ENCODE measurements around the gene LRRC36. TPM values are rescaled to one million over a fixed set of nuclear protein-coding genes. Genes with fewer than 3 reads are reported as not detected.

LRRC36 gene
- total and polyA plus RNA-seq, 9 of the 15 experiments (the other 6 are each of a cell fraction or from before 2014, with no cell fraction given), result 0.09 to 0.40 (median 0.17) TPM; not detected in 1

- Histone ChIP-seq H3K4me1 (replicated peaks in 1 of 2; ENCODE audit: control insufficient read depth in 2 of 2, insufficient read depth in 2 of 2, low read length in 2 of 2) (peaks cover 0 to 10% of the 10 kb centered on the region in 2 experiments; a peak in 1 of 5 replicates), H3K27ac (ENCODE audit: extremely low read depth, low read depth, low read length) (no peak overlapping the region), H3K36me3 (ENCODE audit: control insufficient read depth, insufficient read depth, low read length) (no peaks in the 10 kb centered on the region), H3K9me1 (ENCODE audit: control insufficient read depth, insufficient read depth, low read length) (no peaks in the 10 kb centered on the region), H3K27me3 (ENCODE audit: control insufficient read depth in 2 of 2, insufficient read depth in 2 of 2, low read length in 2 of 2) (peaks cover 4 to 6% of the 10 kb centered on the region in 2 experiments; a peak in 4 of 5 replicates), H4K20me1 (replicated peaks; ENCODE audit: control insufficient read depth, insufficient read depth, low read length) (no peaks in the 10 kb centered on the region), H3K9me3 (replicated peaks; ENCODE audit: control insufficient read depth, insufficient read depth, low read depth, low read length) (no peaks in the 10 kb centered on the region), H2AFZ (ENCODE audit: low read depth, low read length) (no peak overlapping the region), H3K79me2 (ENCODE audit: control insufficient read depth, insufficient read depth, low read length) (no peaks in the 10 kb centered on the region), H3K4me2 (ENCODE audit: insufficient read depth, low read length) (no peak overlapping the region), H3K9ac (ENCODE audit: insufficient read depth in 1 of 2, low read depth in 2 of 2, low read length in 2 of 2) (no peak overlapping the region), H3K4me3 (no peak overlapping the region)
- ChIA-PET POLR2A (no interaction called here), CTCF (ENCODE audit: low intra/inter-chr PET ratio) (interaction anchor here (0.6 kb wide), 1 partner anchor 43 kb away, joined by 4 read pairs; no protein-coding TSS in a partner anchor)
- in situ Hi-C loops (cut with MboI) (no loop called here), intact Hi-C loops (cut with micrococcal nuclease) (no loop called here)
- DNase-seq (ENCODE audit: extremely low read depth in 1 of 4, low spot score in 3 of 4), result no peak
- no TSS peak for BruUV-seq (replicated peaks)
- ATAC-seq, result no peak
- FAIRE-seq, result no peak
- 20% methylated on average over 1 of the region's 1 CpG for WGBS (ENCODE audit: insufficient coverage, low coverage, missing lambda C conversion rate)
- TF ChIP-seq GATAD2B (IDR thresholded peaks at IDR 0.05; ENCODE audit: borderline replicate concordance) (no peak), STAT5A (IDR thresholded peaks at IDR 0.05; ENCODE audit: borderline replicate concordance, low read length) (no peak), SMARCB1 (IDR thresholded peaks at IDR 0.05; ENCODE audit: insufficient read length, low read depth) (no peak), SIX5 (IDR thresholded peaks at IDR 0.05; ENCODE audit: borderline replicate concordance in 1 of 2, insufficient read depth in 1 of 2, low read depth in 1 of 2, low read length in 2 of 2) (no peak), ZNF75A (CRISPR knock-in tag; IDR thresholded peaks at IDR 0.05) (no peak), ZNF644 (tag; IDR thresholded peaks at IDR 0.05; ENCODE audit: low read depth) (no peak), EZH2 (IDR thresholded peaks at IDR 0.05; ENCODE audit: borderline replicate concordance, low read depth, low read length) (no peak), TBL1XR1 (IDR thresholded peaks at IDR 0.05; ENCODE audit: low read length in 2 of 2) (no peak), TBP (optimal IDR thresholded peaks at IDR 0.05; ENCODE audit: low read depth, low read length) (no peak)
- TF ChIP-seq, protein P1, sequence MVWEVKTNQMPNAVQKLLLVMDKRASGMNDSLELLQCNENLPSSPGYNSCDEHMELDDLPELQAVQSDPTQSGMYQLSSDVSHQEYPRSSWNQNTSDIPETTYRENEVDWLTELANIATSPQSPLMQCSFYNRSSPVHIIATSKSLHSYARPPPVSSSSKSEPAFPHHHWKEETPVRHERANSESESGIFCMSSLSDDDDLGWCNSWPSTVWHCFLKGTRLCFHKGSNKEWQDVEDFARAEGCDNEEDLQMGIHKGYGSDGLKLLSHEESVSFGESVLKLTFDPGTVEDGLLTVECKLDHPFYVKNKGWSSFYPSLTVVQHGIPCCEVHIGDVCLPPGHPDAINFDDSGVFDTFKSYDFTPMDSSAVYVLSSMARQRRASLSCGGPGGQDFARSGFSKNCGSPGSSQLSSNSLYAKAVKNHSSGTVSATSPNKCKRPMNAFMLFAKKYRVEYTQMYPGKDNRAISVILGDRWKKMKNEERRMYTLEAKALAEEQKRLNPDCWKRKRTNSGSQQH (CRISPR knock-in tag; IDR thresholded peaks at IDR 0.05), result no peak
- TF ChIP-seq, protein P2, sequence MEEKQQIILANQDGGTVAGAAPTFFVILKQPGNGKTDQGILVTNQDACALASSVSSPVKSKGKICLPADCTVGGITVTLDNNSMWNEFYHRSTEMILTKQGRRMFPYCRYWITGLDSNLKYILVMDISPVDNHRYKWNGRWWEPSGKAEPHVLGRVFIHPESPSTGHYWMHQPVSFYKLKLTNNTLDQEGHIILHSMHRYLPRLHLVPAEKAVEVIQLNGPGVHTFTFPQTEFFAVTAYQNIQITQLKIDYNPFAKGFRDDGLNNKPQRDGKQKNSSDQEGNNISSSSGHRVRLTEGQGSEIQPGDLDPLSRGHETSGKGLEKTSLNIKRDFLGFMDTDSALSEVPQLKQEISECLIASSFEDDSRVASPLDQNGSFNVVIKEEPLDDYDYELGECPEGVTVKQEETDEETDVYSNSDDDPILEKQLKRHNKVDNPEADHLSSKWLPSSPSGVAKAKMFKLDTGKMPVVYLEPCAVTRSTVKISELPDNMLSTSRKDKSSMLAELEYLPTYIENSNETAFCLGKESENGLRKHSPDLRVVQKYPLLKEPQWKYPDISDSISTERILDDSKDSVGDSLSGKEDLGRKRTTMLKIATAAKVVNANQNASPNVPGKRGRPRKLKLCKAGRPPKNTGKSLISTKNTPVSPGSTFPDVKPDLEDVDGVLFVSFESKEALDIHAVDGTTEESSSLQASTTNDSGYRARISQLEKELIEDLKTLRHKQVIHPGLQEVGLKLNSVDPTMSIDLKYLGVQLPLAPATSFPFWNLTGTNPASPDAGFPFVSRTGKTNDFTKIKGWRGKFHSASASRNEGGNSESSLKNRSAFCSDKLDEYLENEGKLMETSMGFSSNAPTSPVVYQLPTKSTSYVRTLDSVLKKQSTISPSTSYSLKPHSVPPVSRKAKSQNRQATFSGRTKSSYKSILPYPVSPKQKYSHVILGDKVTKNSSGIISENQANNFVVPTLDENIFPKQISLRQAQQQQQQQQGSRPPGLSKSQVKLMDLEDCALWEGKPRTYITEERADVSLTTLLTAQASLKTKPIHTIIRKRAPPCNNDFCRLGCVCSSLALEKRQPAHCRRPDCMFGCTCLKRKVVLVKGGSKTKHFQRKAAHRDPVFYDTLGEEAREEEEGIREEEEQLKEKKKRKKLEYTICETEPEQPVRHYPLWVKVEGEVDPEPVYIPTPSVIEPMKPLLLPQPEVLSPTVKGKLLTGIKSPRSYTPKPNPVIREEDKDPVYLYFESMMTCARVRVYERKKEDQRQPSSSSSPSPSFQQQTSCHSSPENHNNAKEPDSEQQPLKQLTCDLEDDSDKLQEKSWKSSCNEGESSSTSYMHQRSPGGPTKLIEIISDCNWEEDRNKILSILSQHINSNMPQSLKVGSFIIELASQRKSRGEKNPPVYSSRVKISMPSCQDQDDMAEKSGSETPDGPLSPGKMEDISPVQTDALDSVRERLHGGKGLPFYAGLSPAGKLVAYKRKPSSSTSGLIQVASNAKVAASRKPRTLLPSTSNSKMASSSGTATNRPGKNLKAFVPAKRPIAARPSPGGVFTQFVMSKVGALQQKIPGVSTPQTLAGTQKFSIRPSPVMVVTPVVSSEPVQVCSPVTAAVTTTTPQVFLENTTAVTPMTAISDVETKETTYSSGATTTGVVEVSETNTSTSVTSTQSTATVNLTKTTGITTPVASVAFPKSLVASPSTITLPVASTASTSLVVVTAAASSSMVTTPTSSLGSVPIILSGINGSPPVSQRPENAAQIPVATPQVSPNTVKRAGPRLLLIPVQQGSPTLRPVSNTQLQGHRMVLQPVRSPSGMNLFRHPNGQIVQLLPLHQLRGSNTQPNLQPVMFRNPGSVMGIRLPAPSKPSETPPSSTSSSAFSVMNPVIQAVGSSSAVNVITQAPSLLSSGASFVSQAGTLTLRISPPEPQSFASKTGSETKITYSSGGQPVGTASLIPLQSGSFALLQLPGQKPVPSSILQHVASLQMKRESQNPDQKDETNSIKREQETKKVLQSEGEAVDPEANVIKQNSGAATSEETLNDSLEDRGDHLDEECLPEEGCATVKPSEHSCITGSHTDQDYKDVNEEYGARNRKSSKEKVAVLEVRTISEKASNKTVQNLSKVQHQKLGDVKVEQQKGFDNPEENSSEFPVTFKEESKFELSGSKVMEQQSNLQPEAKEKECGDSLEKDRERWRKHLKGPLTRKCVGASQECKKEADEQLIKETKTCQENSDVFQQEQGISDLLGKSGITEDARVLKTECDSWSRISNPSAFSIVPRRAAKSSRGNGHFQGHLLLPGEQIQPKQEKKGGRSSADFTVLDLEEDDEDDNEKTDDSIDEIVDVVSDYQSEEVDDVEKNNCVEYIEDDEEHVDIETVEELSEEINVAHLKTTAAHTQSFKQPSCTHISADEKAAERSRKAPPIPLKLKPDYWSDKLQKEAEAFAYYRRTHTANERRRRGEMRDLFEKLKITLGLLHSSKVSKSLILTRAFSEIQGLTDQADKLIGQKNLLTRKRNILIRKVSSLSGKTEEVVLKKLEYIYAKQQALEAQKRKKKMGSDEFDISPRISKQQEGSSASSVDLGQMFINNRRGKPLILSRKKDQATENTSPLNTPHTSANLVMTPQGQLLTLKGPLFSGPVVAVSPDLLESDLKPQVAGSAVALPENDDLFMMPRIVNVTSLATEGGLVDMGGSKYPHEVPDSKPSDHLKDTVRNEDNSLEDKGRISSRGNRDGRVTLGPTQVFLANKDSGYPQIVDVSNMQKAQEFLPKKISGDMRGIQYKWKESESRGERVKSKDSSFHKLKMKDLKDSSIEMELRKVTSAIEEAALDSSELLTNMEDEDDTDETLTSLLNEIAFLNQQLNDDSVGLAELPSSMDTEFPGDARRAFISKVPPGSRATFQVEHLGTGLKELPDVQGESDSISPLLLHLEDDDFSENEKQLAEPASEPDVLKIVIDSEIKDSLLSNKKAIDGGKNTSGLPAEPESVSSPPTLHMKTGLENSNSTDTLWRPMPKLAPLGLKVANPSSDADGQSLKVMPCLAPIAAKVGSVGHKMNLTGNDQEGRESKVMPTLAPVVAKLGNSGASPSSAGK (IDR thresholded peaks at IDR 0.05), result no peak
Observed at GRCh38 chr16:67304020-67304419, 22.6 kb upstream of the LRRC36 start.

All from K562 (cell line).